AG04450 (cell line): ENCODE results near the gene MET. TPM values are rescaled to one million over a fixed set of nuclear protein-coding genes. Genes with fewer than 3 reads are reported as not detected.

Experiments used
- CTCF ChIA-PET: fragments of 300-600, 350-600 bp; formaldehyde crosslinking; extraction: SDS; loops from one replicate; lab custom pipeline; 2022; ENCODE audit warnings: antibody characterized with exemption, inconsistent platforms; lab: Charles Lee
- POLR2A ChIA-PET: fragments of 350-600 bp; formaldehyde crosslinking; extraction: SDS; loops from one replicate; lab custom pipeline; 2021; ENCODE audit warnings: antibody characterized with exemption, inconsistent platforms; lab: Yijun Ruan, JAX
- DNase-seq: peaks from one replicate; pipeline ENCODE4 v3.0.0-alpha.2; 2011; ENCODE audit warnings: low read depth, low spot score
- H3K27ac ChIP-seq: one replicate; pipeline ENCODE4 v1.5.1; 2012; ENCODE audit warnings: low read depth, low read length, control low read depth
- H3K27me3 ChIP-seq: one replicate; pipeline ENCODE4 v1.6.0; 2012; ENCODE audit warnings: low read length; ENCODE audit not compliant: control insufficient read depth, insufficient read depth
- H3K4me3 ChIP-seq: 2 replicates; pipeline ENCODE4 v1.5.1; 2011; ENCODE audit warnings: mild to moderate bottlenecking, low read depth, low read length, control low read depth
- H3K9me3 ChIP-seq: 2 replicates; pipeline ENCODE4 v1.5.1; 2012; ENCODE audit warnings: low read length; ENCODE audit not compliant: control insufficient read depth, insufficient read depth
- polyA plus RNA-seq: library from polyadenylated mRNA; depleted of rRNA; stranded (reverse); fragments of >200 nt; gene quantifications from 2 replicates; pipeline ENCODE4 v1.2.3, GENCODE V29; 2011
- TF ChIP-seq, protein P1 (sequence below): IDR thresholded peaks from 2 replicates; pipeline ENCODE4 v1.5.1; 2011; ENCODE audit warnings: low read depth, low read length, control low read depth, inconsistent platforms

The MET gene
- polyA plus RNA-seq, 1 experiment: 20.8 TPM

DNA sequence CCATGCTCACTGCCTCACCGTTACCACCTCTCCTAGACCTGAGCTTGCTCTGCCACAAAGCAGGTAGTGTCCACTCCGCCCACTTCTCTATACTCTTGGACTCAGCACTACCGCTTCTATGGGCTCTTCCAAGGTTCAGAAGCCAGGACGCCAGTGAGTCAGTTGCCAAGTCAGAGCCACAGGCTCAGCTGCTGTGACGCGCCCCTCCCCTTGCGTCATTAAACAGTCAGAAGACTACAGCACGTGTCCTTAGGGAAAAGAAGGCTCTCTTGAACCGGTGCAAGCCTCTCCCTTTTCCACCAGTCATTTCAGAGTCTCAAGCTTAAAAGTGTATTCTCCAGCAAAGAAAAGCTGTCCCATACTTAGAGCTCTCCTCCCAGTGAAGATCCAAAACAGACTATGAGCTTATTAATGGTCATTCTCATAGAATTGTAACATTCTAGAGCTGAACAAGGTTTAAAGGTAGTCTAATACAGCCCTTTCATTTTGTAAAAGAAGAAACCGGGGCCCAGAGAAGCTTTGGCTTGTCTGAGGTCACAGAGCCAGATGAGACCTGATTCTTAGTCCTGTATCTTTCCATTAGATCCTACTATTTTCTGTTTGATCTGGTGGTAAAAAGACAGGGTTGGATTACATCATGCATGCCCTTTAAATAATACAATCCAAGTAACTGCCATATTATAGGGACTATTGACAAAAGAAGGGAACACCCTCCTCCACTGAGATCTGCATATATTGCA lies 40.9 kb upstream of the MET start:
- DNase-seq: no peak
- TF ChIP-seq, protein P1, sequence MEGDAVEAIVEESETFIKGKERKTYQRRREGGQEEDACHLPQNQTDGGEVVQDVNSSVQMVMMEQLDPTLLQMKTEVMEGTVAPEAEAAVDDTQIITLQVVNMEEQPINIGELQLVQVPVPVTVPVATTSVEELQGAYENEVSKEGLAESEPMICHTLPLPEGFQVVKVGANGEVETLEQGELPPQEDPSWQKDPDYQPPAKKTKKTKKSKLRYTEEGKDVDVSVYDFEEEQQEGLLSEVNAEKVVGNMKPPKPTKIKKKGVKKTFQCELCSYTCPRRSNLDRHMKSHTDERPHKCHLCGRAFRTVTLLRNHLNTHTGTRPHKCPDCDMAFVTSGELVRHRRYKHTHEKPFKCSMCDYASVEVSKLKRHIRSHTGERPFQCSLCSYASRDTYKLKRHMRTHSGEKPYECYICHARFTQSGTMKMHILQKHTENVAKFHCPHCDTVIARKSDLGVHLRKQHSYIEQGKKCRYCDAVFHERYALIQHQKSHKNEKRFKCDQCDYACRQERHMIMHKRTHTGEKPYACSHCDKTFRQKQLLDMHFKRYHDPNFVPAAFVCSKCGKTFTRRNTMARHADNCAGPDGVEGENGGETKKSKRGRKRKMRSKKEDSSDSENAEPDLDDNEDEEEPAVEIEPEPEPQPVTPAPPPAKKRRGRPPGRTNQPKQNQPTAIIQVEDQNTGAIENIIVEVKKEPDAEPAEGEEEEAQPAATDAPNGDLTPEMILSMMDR: no peak
- POLR2A ChIA-PET: no interaction called here
- no peaks in the 10 kb centered on the region for H3K27me3 ChIP-seq
- no peaks in the 10 kb centered on the region for H3K9me3 ChIP-seq
- CTCF ChIA-PET: interaction anchor here (0.6 to 1.5 kb wide), 2 partner anchors 40 to 44 kb away, joined by 3 read pairs; no protein-coding TSS in a partner anchor
- H3K27ac ChIP-seq: no peak overlapping the region
- no peak overlapping the region for H3K4me3 ChIP-seq

DNA sequence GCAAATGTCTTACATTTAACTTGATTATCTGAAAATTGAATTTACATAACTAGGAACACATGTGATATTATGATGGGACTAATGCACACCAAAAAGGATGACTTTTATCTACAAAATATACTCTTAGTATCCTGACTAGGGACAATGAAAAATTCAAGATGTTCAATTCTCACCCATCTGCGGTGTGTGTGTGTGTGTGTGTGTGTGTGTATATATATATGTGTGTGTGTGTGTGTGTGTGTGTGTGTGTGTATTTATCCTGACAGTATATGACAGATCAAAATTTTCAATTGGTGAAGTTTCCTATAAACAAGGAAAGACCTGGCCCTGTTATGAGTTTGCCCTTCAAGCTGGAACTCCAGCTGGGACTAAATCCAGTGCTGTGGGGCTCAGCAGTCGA lies 40.3 kb upstream of the MET start:
- ChIA-PET POLR2A (interaction anchor here (0.6 kb wide), 1 partner anchor 58 kb away, joined by 5 read pairs; no protein-coding TSS in a partner anchor), CTCF (interaction anchor here (0.6 kb wide), 1 partner anchor 12 kb away, joined by 4 read pairs; no protein-coding TSS in a partner anchor)
- TF ChIP-seq, protein P1: no peak
- Histone ChIP-seq H3K27me3 (no peaks in the 10 kb centered on the region), H3K4me3 (no peak overlapping the region), H3K27ac (no peak overlapping the region), H3K9me3 (no peaks in the 10 kb centered on the region)
- DNase-seq: no peak

DNA sequence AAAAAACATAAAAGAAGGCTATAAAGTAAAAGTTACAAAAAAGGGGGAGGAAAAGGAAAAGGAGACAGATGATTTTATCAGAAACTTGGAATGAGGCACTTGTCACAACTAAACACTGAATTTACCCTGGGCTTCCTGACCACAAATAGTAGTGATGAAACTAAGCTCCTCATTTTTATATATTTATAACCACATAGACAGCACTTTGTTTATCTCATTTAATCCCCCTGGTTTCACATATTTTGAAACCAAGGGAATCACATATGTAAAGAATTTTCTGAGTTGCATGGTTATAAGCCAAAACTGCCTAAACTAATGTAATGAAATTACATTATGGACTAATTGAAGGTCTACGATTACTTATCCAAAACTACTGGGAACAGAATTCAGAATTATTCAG lies 39.6 kb upstream of the MET start:
- TF ChIP-seq, protein P1: no peak

DNA sequence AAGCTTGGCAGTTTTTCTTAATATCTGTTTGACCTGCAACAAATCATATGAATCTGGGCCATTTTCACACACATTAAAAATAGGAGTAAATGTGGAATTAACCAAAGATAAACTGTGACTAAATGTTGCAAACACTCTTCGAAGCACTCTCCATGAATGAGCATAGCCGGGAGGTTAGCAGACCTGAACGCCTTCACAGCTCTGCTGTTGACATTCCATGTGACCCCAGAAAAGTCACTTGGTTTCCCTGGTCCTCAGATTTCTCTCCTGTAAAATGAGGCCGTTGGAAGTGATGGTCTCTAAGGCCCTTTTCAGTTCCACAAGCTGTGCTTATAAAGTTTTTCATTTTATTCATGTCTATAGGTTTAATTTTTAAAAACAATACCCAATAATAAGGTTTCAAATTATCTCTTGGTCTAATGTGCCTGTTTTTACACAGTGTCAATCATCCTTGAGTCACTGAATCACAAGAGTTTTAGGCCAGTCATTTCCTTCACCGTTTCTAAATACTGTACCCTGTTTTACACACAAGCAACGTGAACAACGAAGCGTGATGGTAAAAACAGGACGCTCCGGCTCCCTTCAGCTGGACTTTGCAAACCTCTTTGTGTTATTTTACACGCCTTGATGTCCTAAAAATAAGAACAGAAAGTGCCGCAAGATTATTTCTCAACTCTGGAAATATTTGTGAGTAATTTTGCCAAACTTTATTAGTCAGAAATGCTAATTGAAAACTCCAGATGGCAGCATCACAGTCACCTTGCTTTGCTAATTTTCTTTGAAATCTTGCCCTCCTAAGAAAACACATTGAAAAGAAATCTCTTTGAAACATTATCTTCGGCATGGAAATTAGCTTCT lies 38.6 kb upstream of the MET start:
- Histone ChIP-seq H3K9me3 (peaks cover 3% of the 10 kb centered on the region; the same call in 1 of the 2 replicates), H3K27ac (no peak overlapping the region), H3K4me3 (no peak overlapping the region), H3K27me3 (no peaks in the 10 kb centered on the region)
- TF ChIP-seq, protein P1: no peak
- ChIA-PET CTCF (interaction anchor here (1.8 kb wide), 1 partner anchor 42 kb away, joined by 4 read pairs; no protein-coding TSS in a partner anchor), POLR2A (no interaction called here)
- DNase-seq: no peak

More for the DNA sequence above, 39.6 kb upstream of the MET start:
- Histone ChIP-seq H3K27me3 (no peaks in the 10 kb centered on the region), H3K9me3 (no peaks in the 10 kb centered on the region), H3K4me3 (no peak overlapping the region), H3K27ac (no peak overlapping the region)
- POLR2A ChIA-PET: interaction anchor here (0.6 kb wide), 1 partner anchor 57 kb away, joined by 5 read pairs; no protein-coding TSS in a partner anchor
- CTCF ChIA-PET: interaction anchor here (0.6 kb wide), 1 partner anchor 11 kb away, joined by 4 read pairs; no protein-coding TSS in a partner anchor
- DNase-seq: no peak
